Measurements from ENCODE around the gene SCG5.

The SCG5 gene

DNA sequence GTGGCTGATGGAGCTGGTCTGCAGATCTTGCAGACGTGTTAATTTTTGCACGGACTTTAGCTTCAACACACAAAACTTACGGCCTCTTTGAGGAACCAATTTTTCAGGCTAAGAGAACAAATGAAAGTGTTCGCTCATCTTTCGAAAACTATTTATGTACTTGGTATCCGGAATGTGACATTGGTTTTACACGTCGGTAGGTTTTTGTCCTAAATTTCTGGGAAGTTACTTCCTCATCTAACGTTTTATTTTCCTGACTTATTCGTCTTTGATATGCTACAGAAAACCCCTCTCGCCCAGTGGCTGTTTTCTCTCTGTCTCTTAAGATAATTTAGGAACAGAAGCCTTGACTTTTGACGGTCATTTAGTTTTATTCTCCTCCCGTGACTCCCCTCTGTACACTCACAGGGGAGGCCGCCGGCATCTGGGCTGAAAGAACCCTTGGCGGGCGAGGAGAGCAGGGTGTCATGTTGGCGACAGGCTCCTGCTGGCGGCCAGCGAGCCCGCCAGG, 75.5 kb downstream of the SCG5 start:
- Histone ChIP-seq H3K79me2 (ENCODE audit: low read length) (no peaks in the 10 kb centered on the region), H3K36me3 (replicated peaks; ENCODE audit: insufficient read depth, low read length) (no peaks in the 10 kb centered on the region), H3K9ac (ENCODE audit: low read length) (no peak overlapping the region), H3K4me2 (ENCODE audit: low read depth, low read length) (peak overlapping the region; percentile 7; the same call in 1 of the 2 replicates), H3F3A (ENCODE audit: insufficient read depth, low read length) (no peaks in the 10 kb centered on the region), H4K20me1 (ENCODE audit: insufficient read depth, low read length) (no peaks in the 10 kb centered on the region), H3K9me2 (replicated peaks; ENCODE audit: insufficient read depth, low read length) (no peaks in the 10 kb centered on the region), H3K9me3 (replicated peaks; ENCODE audit: insufficient read depth, low read length) (no peaks in the 10 kb centered on the region), H3K4me1 (ENCODE audit: low read length) (peaks cover 2% of the 10 kb centered on the region; the same call in 1 of the 2 replicates), H3K27me3 (replicated peaks; ENCODE audit: insufficient read depth, low read length) (peaks cover 15% of the 10 kb centered on the region), H3K4me3 (ENCODE audit: low read length) (no peak overlapping the region), H3K27ac (ENCODE audit: low read length) (no peak overlapping the region), H2AFZ (ENCODE audit: low read length) (no peak overlapping the region)
- DNase-seq = no peak
- TF ChIP-seq, protein P1, sequence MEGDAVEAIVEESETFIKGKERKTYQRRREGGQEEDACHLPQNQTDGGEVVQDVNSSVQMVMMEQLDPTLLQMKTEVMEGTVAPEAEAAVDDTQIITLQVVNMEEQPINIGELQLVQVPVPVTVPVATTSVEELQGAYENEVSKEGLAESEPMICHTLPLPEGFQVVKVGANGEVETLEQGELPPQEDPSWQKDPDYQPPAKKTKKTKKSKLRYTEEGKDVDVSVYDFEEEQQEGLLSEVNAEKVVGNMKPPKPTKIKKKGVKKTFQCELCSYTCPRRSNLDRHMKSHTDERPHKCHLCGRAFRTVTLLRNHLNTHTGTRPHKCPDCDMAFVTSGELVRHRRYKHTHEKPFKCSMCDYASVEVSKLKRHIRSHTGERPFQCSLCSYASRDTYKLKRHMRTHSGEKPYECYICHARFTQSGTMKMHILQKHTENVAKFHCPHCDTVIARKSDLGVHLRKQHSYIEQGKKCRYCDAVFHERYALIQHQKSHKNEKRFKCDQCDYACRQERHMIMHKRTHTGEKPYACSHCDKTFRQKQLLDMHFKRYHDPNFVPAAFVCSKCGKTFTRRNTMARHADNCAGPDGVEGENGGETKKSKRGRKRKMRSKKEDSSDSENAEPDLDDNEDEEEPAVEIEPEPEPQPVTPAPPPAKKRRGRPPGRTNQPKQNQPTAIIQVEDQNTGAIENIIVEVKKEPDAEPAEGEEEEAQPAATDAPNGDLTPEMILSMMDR (IDR thresholded peaks at IDR 0.05; ENCODE audit: low read length) = no peak
- TF ChIP-seq EZH2phosphoT487 (IDR thresholded peaks at IDR 0.05; ENCODE audit: low read length) = no peak
- TF ChIP-seq EZH2 (optimal IDR thresholded peaks at IDR 0.05; ENCODE audit: low read depth, low read length) = no peak

DNA sequence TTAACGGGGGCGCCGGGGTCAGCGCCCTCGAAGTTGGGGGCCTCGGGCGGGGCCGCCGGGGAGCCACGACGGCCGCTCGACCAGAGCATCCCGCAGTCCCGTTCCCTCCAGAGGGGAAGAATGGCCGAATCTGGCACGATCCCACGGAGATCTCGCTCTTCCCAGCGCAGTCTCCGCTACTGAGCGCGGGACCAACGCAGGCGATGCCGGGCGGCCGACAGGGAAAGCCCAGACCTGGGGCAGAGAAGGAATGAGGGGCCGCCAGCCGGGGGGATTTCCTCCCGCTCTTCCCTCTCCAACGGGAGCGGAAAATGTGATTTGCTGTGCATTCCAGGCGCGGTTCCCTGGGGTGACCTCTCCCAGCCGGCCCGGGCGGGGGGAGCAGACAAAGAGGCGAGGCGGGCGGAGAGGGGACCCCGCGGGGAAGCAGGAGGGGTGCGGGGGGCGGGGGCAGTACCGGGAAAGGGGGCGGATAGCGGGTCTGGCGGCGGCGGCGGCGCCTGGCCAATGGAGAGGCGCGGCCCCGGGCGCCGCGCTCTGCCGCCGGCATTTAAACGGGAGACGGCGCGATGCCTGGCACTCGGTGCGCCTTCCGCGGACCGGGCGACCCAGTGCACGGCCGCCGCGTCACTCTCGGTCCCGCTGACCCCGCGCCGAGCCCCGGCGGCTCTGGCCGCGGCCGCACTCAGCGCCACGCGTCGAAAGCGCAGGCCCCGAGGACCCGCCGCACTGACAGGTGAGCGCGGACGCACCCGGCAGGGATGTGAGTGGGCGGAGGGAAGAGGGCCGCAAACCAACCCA, 76.1 kb downstream of the SCG5 start, which contains the start of gene GREM1:
GREM1 (plus strand) TSS at position 579 of the 801 bp plus-strand sequence. CDS start 12,687 bp downstream, outside the sequence.
- no peak within 1 kb of the TSS for H3K9ac ChIP-seq (ENCODE audit: low read length)
- H3K36me3 ChIP-seq (replicated peaks; ENCODE audit: insufficient read depth, low read length) = no peaks in the 10 kb centered on the region
- H4K20me1 ChIP-seq (ENCODE audit: insufficient read depth, low read length) = no peaks in the 10 kb centered on the region
- H3K9me3 ChIP-seq (replicated peaks; ENCODE audit: insufficient read depth, low read length) = no peaks in the 10 kb centered on the region
- no peaks in the 10 kb centered on the region for H3K79me2 ChIP-seq (ENCODE audit: low read length)
- peaks cover 15% of the 10 kb centered on the region for H3K27me3 ChIP-seq (replicated peaks; ENCODE audit: insufficient read depth, low read length)
- H3F3A ChIP-seq (ENCODE audit: insufficient read depth, low read length) = peaks cover 5% of the 10 kb centered on the region; the same call in 1 of the 2 replicates
- H3K4me2 ChIP-seq (ENCODE audit: low read depth, low read length) = peak within 1 kb of the TSS; percentile 7; the same call in 1 of the 2 replicates
- no peak within 1 kb of the TSS for H2AFZ ChIP-seq (ENCODE audit: low read length)
- H3K4me3 ChIP-seq (ENCODE audit: low read length) = no peak within 1 kb of the TSS
- H3K4me1 ChIP-seq (ENCODE audit: low read length) = peaks cover 9% of the 10 kb centered on the region
- DNase-seq = no peak
- TF ChIP-seq EZH2phosphoT487 (IDR thresholded peaks at IDR 0.05; ENCODE audit: low read length) = no peak
- H3K27ac ChIP-seq (ENCODE audit: low read length) = no peak within 1 kb of the TSS
- no peaks in the 10 kb centered on the region for H3K9me2 ChIP-seq (replicated peaks; ENCODE audit: insufficient read depth, low read length)

DNA sequence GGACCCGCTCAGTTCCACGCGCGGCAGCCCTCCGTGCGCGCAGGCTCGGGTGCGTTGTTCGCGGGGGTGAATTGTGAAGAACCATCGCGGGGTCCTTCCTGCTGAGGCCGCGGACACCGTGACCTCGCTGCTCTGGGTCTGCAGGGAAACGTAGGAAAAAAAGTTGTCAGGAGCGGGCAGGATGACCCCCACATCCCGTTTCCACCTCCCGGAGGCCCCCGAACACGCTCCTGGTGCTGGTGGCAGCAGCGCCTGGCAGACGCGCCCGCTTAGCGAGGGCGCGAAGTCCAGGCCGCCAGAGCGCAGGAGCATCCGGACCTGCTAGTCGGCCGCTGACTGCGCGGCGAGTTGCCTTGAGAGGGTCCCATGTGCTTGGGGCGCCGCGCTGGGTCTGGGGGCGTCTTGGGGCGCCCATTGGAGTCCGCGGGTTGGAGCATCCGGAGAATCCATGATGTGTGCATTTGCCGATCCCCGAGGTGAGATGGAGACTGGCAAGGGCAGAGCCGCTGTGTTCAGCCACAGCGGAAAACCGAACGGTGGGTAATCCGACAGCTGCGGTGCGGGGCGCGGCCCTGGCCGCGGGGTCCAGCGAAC, 76.8 kb downstream of the SCG5 start:
- H3F3A ChIP-seq (ENCODE audit: insufficient read depth, low read length) = peaks cover 12% of the 10 kb centered on the region
- TF ChIP-seq EZH2phosphoT487 (IDR thresholded peaks at IDR 0.05; ENCODE audit: low read length) (no peak), EZH2 (optimal IDR thresholded peaks at IDR 0.05; ENCODE audit: low read depth, low read length) (no peak)
- TF ChIP-seq, protein P1 (IDR thresholded peaks at IDR 0.05; ENCODE audit: low read length) = no peak
- H3K4me2 ChIP-seq (ENCODE audit: low read depth, low read length) = no peak overlapping the region
- no peak overlapping the region for H3K9ac ChIP-seq (ENCODE audit: low read length)
- H4K20me1 ChIP-seq (ENCODE audit: insufficient read depth, low read length) = no peaks in the 10 kb centered on the region
- no peaks in the 10 kb centered on the region for H3K9me2 ChIP-seq (replicated peaks; ENCODE audit: insufficient read depth, low read length)
- H3K79me2 ChIP-seq (ENCODE audit: low read length) = no peaks in the 10 kb centered on the region
- H3K4me1 ChIP-seq (ENCODE audit: low read length) = peaks cover 14% of the 10 kb centered on the region
- H3K27me3 ChIP-seq (replicated peaks; ENCODE audit: insufficient read depth, low read length) = peaks cover 15% of the 10 kb centered on the region
- no peaks in the 10 kb centered on the region for H3K36me3 ChIP-seq (replicated peaks; ENCODE audit: insufficient read depth, low read length)
- H2AFZ ChIP-seq (ENCODE audit: low read length) = no peak overlapping the region
- H3K27ac ChIP-seq (ENCODE audit: low read length) = no peak overlapping the region
- DNase-seq = no peak
- H3K4me3 ChIP-seq (ENCODE audit: low read length) = no peak overlapping the region
- no peaks in the 10 kb centered on the region for H3K9me3 ChIP-seq (replicated peaks; ENCODE audit: insufficient read depth, low read length)
